Liver (tissue), 9 donors: Measurements from ENCODE around the gene RBMS3. TPM values are rescaled to one million over a fixed set of nuclear protein-coding genes. Genes with fewer than 3 reads are reported as not detected.

Experiments used
- DNase-seq: peaks from one replicate; pipeline ENCODE4 v3.0.0-alpha.2; 2017; ENCODE audit warnings: low spot score
- H3K27ac ChIP-seq, 2 donors: one replicate each; pipeline ENCODE4 v1.7.0; 2013; ENCODE audit warnings: inconsistent platforms in 2 of 2, low read length in 2 of 2, control low read depth in 1 of 2, low read depth in 1 of 2, mild to moderate bottlenecking in 1 of 2
- H3K27me3 ChIP-seq, 4 donors: one replicate each; pipeline versions ENCODE4 v1.6.1 to v1.7.0; 2013; ENCODE audit warnings: low read length in 3 of 4, inconsistent platforms in 1 of 4, mild to moderate bottlenecking in 1 of 4, moderate library complexity in 1 of 4; ENCODE audit not compliant: control insufficient read depth in 4 of 4, insufficient read depth in 4 of 4
- H3K36me3 ChIP-seq, 4 donors: one replicate each; pipeline versions ENCODE4 v1.6.1 to v1.7.0; 2013; ENCODE audit warnings: low read length in 3 of 4, mild to moderate bottlenecking in 3 of 4, low read depth in 1 of 4, moderate library complexity in 1 of 4; ENCODE audit not compliant: control insufficient read depth in 4 of 4, insufficient read depth in 3 of 4
- H3K4me1 ChIP-seq, 4 donors: one replicate each; pipeline versions ENCODE4 v1.6.1 to v1.7.0; 2013; ENCODE audit warnings: low read length in 3 of 4, mild to moderate bottlenecking in 3 of 4, moderate library complexity in 1 of 4; ENCODE audit not compliant: control insufficient read depth in 4 of 4, insufficient read depth in 4 of 4
- H3K4me3 ChIP-seq, 3 donors: one replicate each; pipeline versions ENCODE4 v1.6.1 to v1.7.0; 2013; ENCODE audit warnings: low read length in 3 of 3, control low read depth in 1 of 3, low read depth in 1 of 3, mild to moderate bottlenecking in 1 of 3
- H3K9ac ChIP-seq, 2 donors: one replicate each; pipeline ENCODE4 v1.7.0; 2013; ENCODE audit warnings: low read length in 2 of 2, mild to moderate bottlenecking in 2 of 2, moderate library complexity in 2 of 2, control low read depth in 1 of 2, low read depth in 1 of 2
- H3K9me3 ChIP-seq, 4 donors: one replicate each; pipeline versions ENCODE4 v1.6.1 to v1.7.0; 2013; ENCODE audit warnings: low read length in 3 of 4; ENCODE audit not compliant: control insufficient read depth in 4 of 4
- EGR1 ChIP-seq, 2 donors: IDR thresholded peaks; 2 replicates each; pipeline ENCODE4 v1.6.1; 2016 to 2018; ENCODE audit warnings: antibody characterized with exemption in 2 of 2, low read depth in 2 of 2
- FOXA1 ChIP-seq: IDR thresholded peaks from 2 replicates; pipeline ENCODE4 v1.6.1; 2016; ENCODE audit warnings: antibody characterized with exemption
- FOXA2 ChIP-seq: IDR thresholded peaks from 2 replicates; pipeline ENCODE4 v1.6.1; 2016; ENCODE audit warnings: antibody characterized with exemption
- GABPA ChIP-seq, 2 donors: IDR thresholded peaks in 1 of 2; conservative IDR thresholded peaks in 1 of 2; 2 replicates each; pipeline ENCODE4 v1.6.1; 2016; ENCODE audit warnings: antibody characterized with exemption in 2 of 2, mild to moderate bottlenecking in 1 of 2, moderate library complexity in 1 of 2
- HNF4A ChIP-seq, 2 donors: conservative IDR thresholded peaks; 2 replicates each; pipeline ENCODE4 v1.6.1; 2016; ENCODE audit warnings: antibody characterized with exemption in 2 of 2, mild to moderate bottlenecking in 2 of 2
- HNF4G ChIP-seq: IDR thresholded peaks from 2 replicates; pipeline ENCODE4 v1.6.1; 2016; ENCODE audit warnings: antibody characterized with exemption
- JUND ChIP-seq, 2 donors: IDR thresholded peaks; 2 replicates each; pipeline ENCODE4 v1.6.1; 2016; ENCODE audit warnings: antibody characterized with exemption in 2 of 2
- NR2F2 ChIP-seq: IDR thresholded peaks from 2 replicates; pipeline ENCODE4 v1.6.1; 2016; ENCODE audit warnings: antibody characterized with exemption
- RAD21 ChIP-seq, 2 donors: IDR thresholded peaks; 2 replicates each; pipeline ENCODE4 v1.6.1; 2016; ENCODE audit warnings: antibody characterized with exemption in 2 of 2, mild to moderate bottlenecking in 2 of 2
- RXRA ChIP-seq, 2 donors: IDR thresholded peaks; 2 replicates each; pipeline ENCODE4 v1.6.1; 2017 to 2018; ENCODE audit warnings: antibody characterized with exemption in 2 of 2, mild to moderate bottlenecking in 1 of 2
- SP1 ChIP-seq: IDR thresholded peaks from 2 replicates; pipeline ENCODE4 v1.6.1; 2018; ENCODE audit warnings: antibody characterized with exemption, mild to moderate bottlenecking
- TAF1 ChIP-seq: conservative IDR thresholded peaks from 2 replicates; pipeline ENCODE4 v1.6.1; 2016; ENCODE audit warnings: antibody characterized with exemption, mild to moderate bottlenecking
- YY1 ChIP-seq: IDR thresholded peaks from 2 replicates; pipeline ENCODE4 v1.6.1; 2016; ENCODE audit warnings: antibody characterized with exemption, mild to moderate bottlenecking
- WGBS: extraction: QIAGEN DNeasy Blood & Tissue Kit; methylation state at CpG from one replicate; pipeline ENCODE4 v1.1.7; 2013; 5-methylcytosine and 5-hydroxymethylcytosine counted together
- polyA plus RNA-seq, 2 donors: library from polyadenylated mRNA; stranded (reverse) in 1 of 2; unstranded in 1 of 2; fragments of 200-250 nt in 1 of 2; fragments of >200 nt in 1 of 2; fragmentation: Nextera tagmentation in 1 of 2; extraction: Ambion mirVana in 1 of 2; gene quantifications; one replicate each; pipeline versions ENCODE4 v1.2.1 to v1.2.3, GENCODE V29; 2013 to 2015
- total RNA-seq, 2 donors: library from RNA; depleted of rRNA; stranded (reverse); fragments of >200 nt; gene quantifications; one replicate each; pipeline ENCODE4 v1.2.3, GENCODE V29; 2014
- TF ChIP-seq, protein P1 (sequence below): IDR thresholded peaks from 2 replicates; pipeline ENCODE4 v1.6.1; 2016; ENCODE audit warnings: antibody characterized with exemption
- TF ChIP-seq, protein P2 (sequence below): fragments of 150-350 bp; IDR thresholded peaks from 2 replicates; pipeline ENCODE4 v1.5.1; 2017; ENCODE audit warnings: improper control_type of control experiment, low read depth, low read length; ENCODE audit not compliant: missing input control
- TF ChIP-seq, protein P3 (sequence below): IDR thresholded peaks from 2 replicates; pipeline ENCODE4 v1.6.1; 2016; ENCODE audit warnings: antibody characterized with exemption, mild to moderate bottlenecking
- TF ChIP-seq, protein P4 (sequence below): IDR thresholded peaks from 2 replicates; pipeline ENCODE4 v1.6.1; 2016; ENCODE audit warnings: antibody characterized with exemption
- donor health status: healthy.
- donor health status: healthy.
- donor health status: healthy.
- donor health status: healthy.
- donor health status: healthy.

The RBMS3 gene
- total and polyA plus RNA-seq, 4 donors, result 1.2 to 14.9 (median 9.3) TPM

DNA sequence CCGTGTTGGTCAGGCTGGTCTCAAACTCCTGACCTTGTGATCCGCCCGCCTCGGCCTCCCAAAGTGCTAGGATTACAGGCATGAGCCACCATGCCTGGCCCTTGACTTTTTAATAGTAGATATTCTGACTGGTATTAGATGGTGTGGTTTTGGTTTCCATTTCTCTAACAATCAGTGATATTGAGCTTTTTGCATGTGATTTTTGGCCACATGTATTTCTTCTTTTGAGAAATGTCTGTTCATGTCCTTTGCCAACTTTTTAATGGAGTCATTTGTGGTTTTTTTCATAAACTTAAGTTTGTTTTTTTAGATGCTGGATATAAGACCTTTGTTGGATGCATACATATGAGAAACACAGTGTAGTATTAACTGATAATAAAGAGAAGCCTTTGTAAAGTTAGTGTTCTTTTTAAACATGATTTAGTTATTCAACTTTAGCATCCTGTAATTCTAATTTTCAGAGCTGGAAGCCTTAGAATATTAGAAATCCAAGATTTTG is 280.8 kb downstream of the RBMS3 start:
- Histone ChIP-seq H3K9ac (no peak overlapping the region), H3K4me3 (no peak overlapping the region), H3K9me3 (no peaks in the 10 kb centered on the region), H3K27ac (no peak overlapping the region), H3K36me3 (no peaks in the 10 kb centered on the region), H3K4me1 (no peaks in the 10 kb centered on the region), H3K27me3 (peaks cover 0 to 3% (median 0%) of the 10 kb centered on the region in 4 donors)
- WGBS, result 95% methylated on average over 4 of the region's 4 CpGs
- DNase-seq, result no peak
- TF ChIP-seq NR2F2, result no peak
- no peak for TF ChIP-seq SP1
- no peak for TF ChIP-seq EGR1 (IDR thresholded peaks at IDR 0.05; ENCODE audit: low read depth in 2 of 2)
- TF ChIP-seq RXRA (IDR thresholded peaks at IDR 0.05), result no peak
- TF ChIP-seq FOXA2, result no peak
- no peak for TF ChIP-seq HNF4A (conservative IDR thresholded peaks at IDR 0.05)
- TF ChIP-seq JUND (IDR thresholded peaks at IDR 0.05), result no peak
- TF ChIP-seq RAD21 (IDR thresholded peaks at IDR 0.05), result no peak
- TF ChIP-seq, protein P1, sequence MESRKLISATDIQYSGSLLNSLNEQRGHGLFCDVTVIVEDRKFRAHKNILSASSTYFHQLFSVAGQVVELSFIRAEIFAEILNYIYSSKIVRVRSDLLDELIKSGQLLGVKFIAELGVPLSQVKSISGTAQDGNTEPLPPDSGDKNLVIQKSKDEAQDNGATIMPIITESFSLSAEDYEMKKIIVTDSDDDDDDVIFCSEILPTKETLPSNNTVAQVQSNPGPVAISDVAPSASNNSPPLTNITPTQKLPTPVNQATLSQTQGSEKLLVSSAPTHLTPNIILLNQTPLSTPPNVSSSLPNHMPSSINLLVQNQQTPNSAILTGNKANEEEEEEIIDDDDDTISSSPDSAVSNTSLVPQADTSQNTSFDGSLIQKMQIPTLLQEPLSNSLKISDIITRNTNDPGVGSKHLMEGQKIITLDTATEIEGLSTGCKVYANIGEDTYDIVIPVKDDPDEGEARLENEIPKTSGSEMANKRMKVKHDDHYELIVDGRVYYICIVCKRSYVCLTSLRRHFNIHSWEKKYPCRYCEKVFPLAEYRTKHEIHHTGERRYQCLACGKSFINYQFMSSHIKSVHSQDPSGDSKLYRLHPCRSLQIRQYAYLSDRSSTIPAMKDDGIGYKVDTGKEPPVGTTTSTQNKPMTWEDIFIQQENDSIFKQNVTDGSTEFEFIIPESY, result no peak
- TF ChIP-seq, protein P2, sequence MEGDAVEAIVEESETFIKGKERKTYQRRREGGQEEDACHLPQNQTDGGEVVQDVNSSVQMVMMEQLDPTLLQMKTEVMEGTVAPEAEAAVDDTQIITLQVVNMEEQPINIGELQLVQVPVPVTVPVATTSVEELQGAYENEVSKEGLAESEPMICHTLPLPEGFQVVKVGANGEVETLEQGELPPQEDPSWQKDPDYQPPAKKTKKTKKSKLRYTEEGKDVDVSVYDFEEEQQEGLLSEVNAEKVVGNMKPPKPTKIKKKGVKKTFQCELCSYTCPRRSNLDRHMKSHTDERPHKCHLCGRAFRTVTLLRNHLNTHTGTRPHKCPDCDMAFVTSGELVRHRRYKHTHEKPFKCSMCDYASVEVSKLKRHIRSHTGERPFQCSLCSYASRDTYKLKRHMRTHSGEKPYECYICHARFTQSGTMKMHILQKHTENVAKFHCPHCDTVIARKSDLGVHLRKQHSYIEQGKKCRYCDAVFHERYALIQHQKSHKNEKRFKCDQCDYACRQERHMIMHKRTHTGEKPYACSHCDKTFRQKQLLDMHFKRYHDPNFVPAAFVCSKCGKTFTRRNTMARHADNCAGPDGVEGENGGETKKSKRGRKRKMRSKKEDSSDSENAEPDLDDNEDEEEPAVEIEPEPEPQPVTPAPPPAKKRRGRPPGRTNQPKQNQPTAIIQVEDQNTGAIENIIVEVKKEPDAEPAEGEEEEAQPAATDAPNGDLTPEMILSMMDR, result no peak
- TF ChIP-seq TAF1, result no peak
- no peak for TF ChIP-seq HNF4G
- no peak for TF ChIP-seq YY1
- TF ChIP-seq FOXA1, result no peak
- TF ChIP-seq, protein P3, sequence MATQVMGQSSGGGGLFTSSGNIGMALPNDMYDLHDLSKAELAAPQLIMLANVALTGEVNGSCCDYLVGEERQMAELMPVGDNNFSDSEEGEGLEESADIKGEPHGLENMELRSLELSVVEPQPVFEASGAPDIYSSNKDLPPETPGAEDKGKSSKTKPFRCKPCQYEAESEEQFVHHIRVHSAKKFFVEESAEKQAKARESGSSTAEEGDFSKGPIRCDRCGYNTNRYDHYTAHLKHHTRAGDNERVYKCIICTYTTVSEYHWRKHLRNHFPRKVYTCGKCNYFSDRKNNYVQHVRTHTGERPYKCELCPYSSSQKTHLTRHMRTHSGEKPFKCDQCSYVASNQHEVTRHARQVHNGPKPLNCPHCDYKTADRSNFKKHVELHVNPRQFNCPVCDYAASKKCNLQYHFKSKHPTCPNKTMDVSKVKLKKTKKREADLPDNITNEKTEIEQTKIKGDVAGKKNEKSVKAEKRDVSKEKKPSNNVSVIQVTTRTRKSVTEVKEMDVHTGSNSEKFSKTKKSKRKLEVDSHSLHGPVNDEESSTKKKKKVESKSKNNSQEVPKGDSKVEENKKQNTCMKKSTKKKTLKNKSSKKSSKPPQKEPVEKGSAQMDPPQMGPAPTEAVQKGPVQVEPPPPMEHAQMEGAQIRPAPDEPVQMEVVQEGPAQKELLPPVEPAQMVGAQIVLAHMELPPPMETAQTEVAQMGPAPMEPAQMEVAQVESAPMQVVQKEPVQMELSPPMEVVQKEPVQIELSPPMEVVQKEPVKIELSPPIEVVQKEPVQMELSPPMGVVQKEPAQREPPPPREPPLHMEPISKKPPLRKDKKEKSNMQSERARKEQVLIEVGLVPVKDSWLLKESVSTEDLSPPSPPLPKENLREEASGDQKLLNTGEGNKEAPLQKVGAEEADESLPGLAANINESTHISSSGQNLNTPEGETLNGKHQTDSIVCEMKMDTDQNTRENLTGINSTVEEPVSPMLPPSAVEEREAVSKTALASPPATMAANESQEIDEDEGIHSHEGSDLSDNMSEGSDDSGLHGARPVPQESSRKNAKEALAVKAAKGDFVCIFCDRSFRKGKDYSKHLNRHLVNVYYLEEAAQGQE, result no peak
- TF ChIP-seq, protein P4, sequence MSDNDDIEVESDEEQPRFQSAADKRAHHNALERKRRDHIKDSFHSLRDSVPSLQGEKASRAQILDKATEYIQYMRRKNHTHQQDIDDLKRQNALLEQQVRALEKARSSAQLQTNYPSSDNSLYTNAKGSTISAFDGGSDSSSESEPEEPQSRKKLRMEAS, result no peak
- no peak for TF ChIP-seq GABPA (IDR thresholded peaks at IDR 0.05 in 1 of 2, conservative IDR thresholded peaks at IDR 0.05 in 1 of 2)

DNA sequence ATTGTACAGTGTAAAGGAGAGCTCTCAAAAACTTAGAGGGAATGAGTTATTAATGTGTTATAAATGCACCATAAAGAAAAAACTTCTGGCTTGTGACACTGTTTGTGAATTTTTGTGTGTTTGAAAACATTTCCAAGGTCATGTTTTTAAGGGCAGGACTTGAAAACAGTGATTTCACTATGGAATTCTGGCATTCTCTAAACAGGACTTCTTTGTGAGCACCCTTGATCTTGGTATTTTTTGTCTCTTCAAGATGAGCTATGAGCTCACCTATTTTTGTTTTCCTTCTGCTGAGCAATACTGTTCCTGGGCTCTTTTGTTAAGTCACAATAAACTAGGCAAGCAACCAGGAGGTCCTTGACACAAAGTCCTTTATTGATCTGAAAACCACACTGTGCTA is 284.4 kb downstream of the RBMS3 start:
- Histone ChIP-seq H3K9ac (no peak overlapping the region), H3K36me3 (no peaks in the 10 kb centered on the region), H3K27me3 (no peaks in the 10 kb centered on the region), H3K4me1 (no peaks in the 10 kb centered on the region), H3K27ac (no peak overlapping the region), H3K4me3 (no peak overlapping the region), H3K9me3 (no peaks in the 10 kb centered on the region)
- no peak for DNase-seq
- TF ChIP-seq, protein P1, result no peak
